ENCODE measurements around the gene NPR1. TPM values are rescaled to one million over a fixed set of nuclear protein-coding genes. Genes with fewer than 3 reads are reported as not detected.
A peak's percentile ranks its signal among the peaks of the same experiment; 100 is the strongest.

Gene NPR1
- total and polyA plus RNA-seq, 2 of the 13 experiments (the other 11 are each of a cell fraction or from before 2014, with no cell fraction given): not detected

DNA sequence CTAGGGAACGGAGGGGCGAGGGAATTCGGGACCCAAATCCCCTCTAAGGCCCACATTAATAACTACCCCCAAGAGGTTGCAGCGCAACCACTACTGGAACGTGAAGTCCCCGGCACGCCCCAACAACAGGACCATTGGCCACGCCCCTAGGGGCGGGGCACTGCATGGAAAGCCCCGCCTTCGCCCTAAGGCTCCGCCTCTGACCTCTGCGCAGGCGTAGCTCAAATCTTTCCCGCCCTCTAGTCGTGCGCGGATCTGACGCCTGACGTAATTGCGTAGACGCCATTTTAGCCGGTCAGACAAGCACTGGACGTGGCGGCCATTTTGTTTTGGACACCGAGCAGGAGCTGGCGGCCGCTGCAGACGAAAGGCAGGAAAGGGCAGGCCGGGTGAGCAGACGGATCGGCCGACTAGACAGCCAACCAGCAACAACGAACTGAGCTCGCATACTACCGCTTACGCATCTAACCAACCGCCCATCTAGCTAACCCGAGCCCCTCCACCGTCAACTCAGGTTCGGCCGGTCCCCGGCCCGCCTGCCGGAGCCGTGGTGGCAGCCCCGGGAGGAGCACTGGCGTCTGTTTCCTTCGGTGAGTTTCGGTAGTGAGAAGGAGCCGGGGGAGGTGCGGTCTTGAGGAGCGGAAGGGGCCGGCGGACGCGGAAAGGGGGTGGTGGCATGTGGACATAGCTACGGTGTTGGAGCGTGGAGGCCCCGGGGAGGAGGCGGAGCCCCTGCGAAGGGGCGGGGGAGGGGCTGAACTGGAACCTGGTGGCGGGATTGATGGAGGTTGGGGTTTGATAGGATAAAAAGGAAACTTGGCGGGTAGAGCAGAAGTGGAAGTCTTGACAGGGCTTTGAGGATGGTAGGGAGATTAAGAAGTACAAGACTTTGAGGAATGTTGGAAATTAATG lies 44.5 kb upstream of the NPR1 start, which contains the start of gene CHTOP (continued):
- TF ChIP-seq, protein P1, sequence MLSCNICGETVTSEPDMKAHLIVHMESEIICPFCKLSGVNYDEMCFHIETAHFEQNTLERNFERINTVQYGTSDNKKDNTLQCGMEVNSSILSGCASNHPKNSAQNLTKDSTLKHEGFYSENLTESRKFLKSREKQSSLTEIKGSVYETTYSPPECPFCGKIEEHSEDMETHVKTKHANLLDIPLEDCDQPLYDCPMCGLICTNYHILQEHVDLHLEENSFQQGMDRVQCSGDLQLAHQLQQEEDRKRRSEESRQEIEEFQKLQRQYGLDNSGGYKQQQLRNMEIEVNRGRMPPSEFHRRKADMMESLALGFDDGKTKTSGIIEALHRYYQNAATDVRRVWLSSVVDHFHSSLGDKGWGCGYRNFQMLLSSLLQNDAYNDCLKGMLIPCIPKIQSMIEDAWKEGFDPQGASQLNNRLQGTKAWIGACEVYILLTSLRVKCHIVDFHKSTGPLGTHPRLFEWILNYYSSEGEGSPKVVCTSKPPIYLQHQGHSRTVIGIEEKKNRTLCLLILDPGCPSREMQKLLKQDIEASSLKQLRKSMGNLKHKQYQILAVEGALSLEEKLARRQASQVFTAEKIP (CRISPR knock-in tag; IDR thresholded peaks at IDR 0.05; ENCODE audit: borderline replicate concordance): no peak
- TF ChIP-seq TAF15 (IDR thresholded peaks at IDR 0.05; ENCODE audit: low read depth, low read length, poor library complexity, severe bottlenecking) (peak; percentile 69), ZNF639 (CRISPR knock-in tag; conservative IDR thresholded peaks at IDR 0.05) (peak; percentile 84), ZNF468 (CRISPR knock-in tag; IDR thresholded peaks at IDR 0.05) (0 out of 2 replicates have a peak, but pooled peaks have one; percentile 21), ARHGAP35 (CRISPR knock-in tag; IDR thresholded peaks at IDR 0.05; ENCODE audit: borderline replicate concordance) (peak; percentile 71; the same call in 1 of the 2 replicates), TEAD3 (CRISPR knock-in tag; optimal IDR thresholded peaks at IDR 0.05; ENCODE audit: borderline replicate concordance) (no peak), GABPA (IDR thresholded peaks at IDR 0.05; ENCODE audit: low read depth, low read length) (no peak), GABPA (CRISPR knock-in tag; IDR thresholded peaks at IDR 0.05; ENCODE audit: low read depth) (peak; percentile 74), ZNF263 (CRISPR knock-in tag; IDR thresholded peaks at IDR 0.05) (no peak), WIZ (CRISPR knock-in tag; IDR thresholded peaks at IDR 0.05) (no peak), CREM (IDR thresholded peaks at IDR 0.05) (peak; percentile 87), CREM (CRISPR knock-in tag; IDR thresholded peaks at IDR 0.05) (no peak; the same call in 1 of the 2 replicates), ETV6 (CRISPR knock-in tag; conservative IDR thresholded peaks at IDR 0.05) (0 out of 2 replicates have a peak, but pooled peaks have one; percentile 84), CEBPB (IDR thresholded peaks at IDR 0.05; ENCODE audit: borderline replicate concordance, low read depth, low read length) (peak; percentile 36; the same call in 1 of the 2 replicates)
- TF ChIP-seq, protein P2, sequence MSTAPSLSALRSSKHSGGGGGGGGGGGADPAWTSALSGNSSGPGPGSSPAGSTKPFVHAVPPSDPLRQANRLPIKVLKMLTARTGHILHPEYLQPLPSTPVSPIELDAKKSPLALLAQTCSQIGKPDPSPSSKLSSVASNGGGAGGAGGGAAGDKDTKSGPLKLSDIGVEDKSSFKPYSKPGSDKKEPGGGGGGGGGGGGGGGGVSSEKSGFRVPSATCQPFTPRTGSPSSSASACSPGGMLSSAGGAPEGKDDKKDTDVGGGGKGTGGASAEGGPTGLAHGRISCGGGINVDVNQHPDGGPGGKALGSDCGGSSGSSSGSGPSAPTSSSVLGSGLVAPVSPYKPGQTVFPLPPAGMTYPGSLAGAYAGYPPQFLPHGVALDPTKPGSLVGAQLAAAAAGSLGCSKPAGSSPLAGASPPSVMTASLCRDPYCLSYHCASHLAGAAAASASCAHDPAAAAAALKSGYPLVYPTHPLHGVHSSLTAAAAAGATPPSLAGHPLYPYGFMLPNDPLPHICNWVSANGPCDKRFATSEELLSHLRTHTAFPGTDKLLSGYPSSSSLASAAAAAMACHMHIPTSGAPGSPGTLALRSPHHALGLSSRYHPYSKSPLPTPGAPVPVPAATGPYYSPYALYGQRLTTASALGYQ (CRISPR knock-in tag; IDR thresholded peaks at IDR 0.05): no peak
- TF ChIP-seq, protein P3, sequence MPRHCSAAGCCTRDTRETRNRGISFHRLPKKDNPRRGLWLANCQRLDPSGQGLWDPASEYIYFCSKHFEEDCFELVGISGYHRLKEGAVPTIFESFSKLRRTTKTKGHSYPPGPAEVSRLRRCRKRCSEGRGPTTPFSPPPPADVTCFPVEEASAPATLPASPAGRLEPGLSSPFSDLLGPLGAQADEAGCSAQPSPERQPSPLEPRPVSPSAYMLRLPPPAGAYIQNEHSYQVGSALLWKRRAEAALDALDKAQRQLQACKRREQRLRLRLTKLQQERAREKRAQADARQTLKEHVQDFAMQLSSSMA (CRISPR knock-in tag; IDR thresholded peaks at IDR 0.05): peak; percentile 83; the same call in 1 of the 2 replicates
- TF ChIP-seq, protein P4, sequence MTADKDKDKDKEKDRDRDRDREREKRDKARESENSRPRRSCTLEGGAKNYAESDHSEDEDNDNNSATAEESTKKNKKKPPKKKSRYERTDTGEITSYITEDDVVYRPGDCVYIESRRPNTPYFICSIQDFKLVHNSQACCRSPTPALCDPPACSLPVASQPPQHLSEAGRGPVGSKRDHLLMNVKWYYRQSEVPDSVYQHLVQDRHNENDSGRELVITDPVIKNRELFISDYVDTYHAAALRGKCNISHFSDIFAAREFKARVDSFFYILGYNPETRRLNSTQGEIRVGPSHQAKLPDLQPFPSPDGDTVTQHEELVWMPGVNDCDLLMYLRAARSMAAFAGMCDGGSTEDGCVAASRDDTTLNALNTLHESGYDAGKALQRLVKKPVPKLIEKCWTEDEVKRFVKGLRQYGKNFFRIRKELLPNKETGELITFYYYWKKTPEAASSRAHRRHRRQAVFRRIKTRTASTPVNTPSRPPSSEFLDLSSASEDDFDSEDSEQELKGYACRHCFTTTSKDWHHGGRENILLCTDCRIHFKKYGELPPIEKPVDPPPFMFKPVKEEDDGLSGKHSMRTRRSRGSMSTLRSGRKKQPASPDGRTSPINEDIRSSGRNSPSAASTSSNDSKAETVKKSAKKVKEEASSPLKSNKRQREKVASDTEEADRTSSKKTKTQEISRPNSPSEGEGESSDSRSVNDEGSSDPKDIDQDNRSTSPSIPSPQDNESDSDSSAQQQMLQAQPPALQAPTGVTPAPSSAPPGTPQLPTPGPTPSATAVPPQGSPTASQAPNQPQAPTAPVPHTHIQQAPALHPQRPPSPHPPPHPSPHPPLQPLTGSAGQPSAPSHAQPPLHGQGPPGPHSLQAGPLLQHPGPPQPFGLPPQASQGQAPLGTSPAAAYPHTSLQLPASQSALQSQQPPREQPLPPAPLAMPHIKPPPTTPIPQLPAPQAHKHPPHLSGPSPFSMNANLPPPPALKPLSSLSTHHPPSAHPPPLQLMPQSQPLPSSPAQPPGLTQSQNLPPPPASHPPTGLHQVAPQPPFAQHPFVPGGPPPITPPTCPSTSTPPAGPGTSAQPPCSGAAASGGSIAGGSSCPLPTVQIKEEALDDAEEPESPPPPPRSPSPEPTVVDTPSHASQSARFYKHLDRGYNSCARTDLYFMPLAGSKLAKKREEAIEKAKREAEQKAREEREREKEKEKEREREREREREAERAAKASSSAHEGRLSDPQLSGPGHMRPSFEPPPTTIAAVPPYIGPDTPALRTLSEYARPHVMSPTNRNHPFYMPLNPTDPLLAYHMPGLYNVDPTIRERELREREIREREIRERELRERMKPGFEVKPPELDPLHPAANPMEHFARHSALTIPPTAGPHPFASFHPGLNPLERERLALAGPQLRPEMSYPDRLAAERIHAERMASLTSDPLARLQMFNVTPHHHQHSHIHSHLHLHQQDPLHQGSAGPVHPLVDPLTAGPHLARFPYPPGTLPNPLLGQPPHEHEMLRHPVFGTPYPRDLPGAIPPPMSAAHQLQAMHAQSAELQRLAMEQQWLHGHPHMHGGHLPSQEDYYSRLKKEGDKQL (CRISPR knock-in tag; IDR thresholded peaks at IDR 0.05; ENCODE audit: low read depth): no peak

All from HepG2 (cell line).